ENCODE results near the gene NPY. TPM values are rescaled to one million over a fixed set of nuclear protein-coding genes. Genes with fewer than 3 reads are reported as not detected.

NPY gene
- total RNA-seq, 1 experiment from 2014 or later = not detected

DNA sequence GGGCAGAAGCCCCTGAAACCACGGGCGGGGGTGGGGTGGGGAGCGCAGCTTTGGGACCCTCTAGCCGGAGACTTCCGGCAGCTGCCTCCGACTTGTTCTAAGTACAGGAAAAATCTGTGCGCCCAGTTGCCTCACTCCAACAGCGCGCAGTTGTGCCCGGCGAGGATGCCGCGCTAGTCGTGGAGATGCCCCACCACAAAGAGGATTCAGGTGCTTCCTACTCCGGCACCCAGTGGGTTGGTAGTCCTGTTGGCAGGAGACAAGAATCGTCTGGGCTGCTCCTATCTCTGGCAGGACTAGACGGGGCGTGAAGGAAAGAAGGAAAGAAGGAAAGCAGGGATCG is 465 bp upstream of the NPY start:
- no CpG with 5 or more reads among the region's 19 CpGs for WGBS (ENCODE audit: extremely low coverage, insufficient read length, low lambda C conversion rate)
- H3K27me3 Mint-ChIP-seq (ENCODE audit: low read depth) = peaks cover 14% of the 10 kb centered on the region
- H3K36me3 Mint-ChIP-seq (ENCODE audit: insufficient read depth in 1 of 3, low read depth in 3 of 3) = peaks cover 0 to 15% (median 2%) of the 10 kb centered on the region in 3 experiments; a peak in 2 of 7 replicates
- Histone ChIP-seq H3K79me1 (ENCODE audit: insufficient read depth, low read depth, low read length, poor library complexity, severe bottlenecking) (no peaks in the 10 kb centered on the region), H3K4ac (ENCODE audit: low read depth, low read length) (no peak overlapping the region), H3K23me2 (ENCODE audit: insufficient read length, low read depth, low read length, poor library complexity, severe bottlenecking) (peaks cover 17% of the 10 kb centered on the region), H3K9ac (ENCODE audit: extremely low read depth, insufficient read length, low read length) (no peak overlapping the region), H3K9me3 (ENCODE audit: control insufficient read depth, low read depth, low read length) (peaks cover 5% of the 10 kb centered on the region), H3K79me2 (ENCODE audit: insufficient read depth, low read length) (no peaks in the 10 kb centered on the region), H3T11ph (ENCODE audit: low read length) (no peak overlapping the region), H4K91ac (ENCODE audit: insufficient read length, low read depth, low read length) (no peak overlapping the region), H3K18ac (ENCODE audit: insufficient read length, low read depth, low read length) (no peak overlapping the region), H2AK5ac (ENCODE audit: insufficient read length, low read length) (no peak overlapping the region), H3K27ac (ENCODE audit: insufficient read length, low read depth, low read length) (no peak overlapping the region), H3K27me3 (ENCODE audit: insufficient read depth, low read length) (peaks cover 30% of the 10 kb centered on the region; the same call in 1 of the 2 replicates), H4K5ac (ENCODE audit: insufficient read length, low read depth, low read length) (no peak overlapping the region), H4K8ac (replicated peaks; ENCODE audit: insufficient read length, low read depth, low read length) (no peak overlapping the region), H2BK20ac (ENCODE audit: low read depth, low read length, poor library complexity, severe bottlenecking) (no peak overlapping the region), H2BK15ac (ENCODE audit: low read depth, low read length) (no peak overlapping the region), H3K4me2 (ENCODE audit: insufficient read depth, insufficient read length, low read length) (peak overlapping the region; percentile 48), H2AFZ (ENCODE audit: low read length) (no peak overlapping the region), H4K20me1 (ENCODE audit: control insufficient read depth, insufficient read depth, insufficient read length) (no peaks in the 10 kb centered on the region), H3K14ac (ENCODE audit: insufficient read depth, low read length) (no peak overlapping the region), H3K23ac (ENCODE audit: insufficient read length, low read depth, low read length) (no peak overlapping the region), H2BK12ac (ENCODE audit: insufficient read length, low read depth, low read length) (no peak overlapping the region), H3K56ac (ENCODE audit: insufficient read length, low read depth, low read length) (no peak overlapping the region), H2BK5ac (ENCODE audit: insufficient read length, low read length) (no peak overlapping the region), H2BK120ac (ENCODE audit: low read depth, low read length, poor library complexity, severe bottlenecking) (no peak overlapping the region), H3K4me1 (ENCODE audit: insufficient read depth, low read length) (no peaks in the 10 kb centered on the region; the same call in 1 of the 2 replicates)
- DNase-seq = no peak
- H3K9me3 Mint-ChIP-seq = peaks cover 2 to 9% of the 10 kb centered on the region in 2 experiments; a peak in 2 of 5 replicates
- peak overlapping the region; percentile 56 to 81 for H3K4me3 Mint-ChIP-seq
- TF ChIP-seq, protein P1, sequence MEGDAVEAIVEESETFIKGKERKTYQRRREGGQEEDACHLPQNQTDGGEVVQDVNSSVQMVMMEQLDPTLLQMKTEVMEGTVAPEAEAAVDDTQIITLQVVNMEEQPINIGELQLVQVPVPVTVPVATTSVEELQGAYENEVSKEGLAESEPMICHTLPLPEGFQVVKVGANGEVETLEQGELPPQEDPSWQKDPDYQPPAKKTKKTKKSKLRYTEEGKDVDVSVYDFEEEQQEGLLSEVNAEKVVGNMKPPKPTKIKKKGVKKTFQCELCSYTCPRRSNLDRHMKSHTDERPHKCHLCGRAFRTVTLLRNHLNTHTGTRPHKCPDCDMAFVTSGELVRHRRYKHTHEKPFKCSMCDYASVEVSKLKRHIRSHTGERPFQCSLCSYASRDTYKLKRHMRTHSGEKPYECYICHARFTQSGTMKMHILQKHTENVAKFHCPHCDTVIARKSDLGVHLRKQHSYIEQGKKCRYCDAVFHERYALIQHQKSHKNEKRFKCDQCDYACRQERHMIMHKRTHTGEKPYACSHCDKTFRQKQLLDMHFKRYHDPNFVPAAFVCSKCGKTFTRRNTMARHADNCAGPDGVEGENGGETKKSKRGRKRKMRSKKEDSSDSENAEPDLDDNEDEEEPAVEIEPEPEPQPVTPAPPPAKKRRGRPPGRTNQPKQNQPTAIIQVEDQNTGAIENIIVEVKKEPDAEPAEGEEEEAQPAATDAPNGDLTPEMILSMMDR (conservative IDR thresholded peaks at IDR 0.05) = no peak
- H3K27ac Mint-ChIP-seq = no peak overlapping the region
- peaks cover 7 to 15% of the 10 kb centered on the region in 2 experiments for H3K4me1 Mint-ChIP-seq

Data from H9 (cell line).